Measurements from ENCODE around the gene NCOA1.

GRCh38 chr2:24672589-24672988 is 181.5 kb downstream of the NCOA1 start:
- TF ChIP-seq JUND (IDR thresholded peaks at IDR 0.05) (no peak), CTCF (IDR thresholded peaks at IDR 0.05) (no peak), POLR2AphosphoS5 (IDR thresholded peaks at IDR 0.05; ENCODE audit: low read depth, low read length) (no peak), RAD21 (IDR thresholded peaks at IDR 0.05; ENCODE audit: low read length) (no peak), TEAD4 (IDR thresholded peaks at IDR 0.05; ENCODE audit: borderline replicate concordance, insufficient read depth) (no peak)
